Stimulated activated CD8-positive, alpha-beta memory T cell treated with anti-CD3 and anti-CD28 coated beads, Interleukin-4, amount 100 ng/mL, for 24 hours (primary cell): ENCODE data around the gene CCZ1B.
"Not testable (repeated sequence)": the region's sequence is repeated elsewhere in the genome, so short reads cannot be mapped to it uniquely, and the experiment has no call there.

Experiments used
- DNase-seq: peaks from one replicate; pipeline ENCODE4 v3.0.0-alpha.2; 2020; ENCODE audit warnings: low read depth

CCZ1B gene

DNA sequence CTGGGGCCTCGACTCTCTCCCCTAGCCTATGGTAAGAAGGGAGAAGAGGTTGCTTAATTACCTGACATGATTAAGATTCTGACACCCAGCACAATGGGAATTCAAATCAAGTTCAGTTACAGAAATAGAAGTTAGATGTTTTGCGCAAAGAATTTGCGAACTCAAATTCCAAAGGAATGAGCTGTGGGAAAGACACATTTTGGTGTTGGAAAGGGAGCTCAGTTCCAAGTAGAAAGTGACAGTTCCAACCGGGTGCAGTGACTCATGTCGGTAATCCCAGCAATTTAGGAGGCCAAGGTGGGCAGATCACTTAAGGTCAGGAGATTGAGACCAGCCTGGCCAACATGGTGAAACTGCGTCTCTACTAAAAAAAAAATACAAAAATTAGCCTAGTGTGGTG is 4.0 kb upstream of the CCZ1B start:
- DNase-seq: not testable (repeated sequence)

DNA sequence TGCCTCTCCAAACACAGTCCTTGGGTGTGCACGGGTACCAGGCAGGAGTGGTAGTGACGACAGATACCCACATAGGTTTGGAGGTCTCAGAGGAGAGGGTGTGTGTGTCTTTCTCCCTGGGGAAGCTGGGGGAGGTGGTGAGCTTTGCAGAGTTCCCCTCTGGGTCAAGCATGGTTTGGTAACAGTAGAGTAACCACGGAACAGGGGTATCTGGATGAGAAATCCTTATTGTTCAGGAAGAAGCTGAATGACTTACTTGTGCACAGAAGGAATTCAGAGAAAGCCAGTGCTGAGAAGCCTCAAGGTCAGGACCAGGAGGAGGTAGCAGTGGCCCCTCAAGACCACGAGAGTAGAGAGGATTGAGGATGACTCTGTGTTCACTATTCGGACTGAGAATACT is 3.5 kb upstream of the CCZ1B start:
- DNase-seq: not testable (repeated sequence)

DNA sequence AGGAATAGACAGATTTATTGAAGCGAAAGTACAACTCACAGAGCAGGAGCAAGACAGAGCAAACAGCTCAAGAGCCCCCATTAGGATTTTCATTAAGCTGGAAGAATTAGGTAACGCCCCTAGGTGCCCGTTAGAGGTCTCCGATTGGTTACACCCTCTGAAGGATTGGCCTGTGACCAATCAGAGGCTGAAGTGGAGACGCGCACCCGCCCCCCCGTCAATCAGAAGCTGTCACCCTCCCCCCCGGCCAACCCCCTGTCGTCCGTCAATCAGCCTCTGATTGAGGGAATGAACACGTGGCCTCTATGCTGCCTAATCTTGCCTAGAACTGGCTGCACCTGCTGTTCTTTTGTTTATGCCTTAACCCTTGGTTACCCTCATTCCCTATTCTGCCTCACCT is 1.1 kb upstream of the CCZ1B start:
- DNase-seq: not testable (repeated sequence)

DNA sequence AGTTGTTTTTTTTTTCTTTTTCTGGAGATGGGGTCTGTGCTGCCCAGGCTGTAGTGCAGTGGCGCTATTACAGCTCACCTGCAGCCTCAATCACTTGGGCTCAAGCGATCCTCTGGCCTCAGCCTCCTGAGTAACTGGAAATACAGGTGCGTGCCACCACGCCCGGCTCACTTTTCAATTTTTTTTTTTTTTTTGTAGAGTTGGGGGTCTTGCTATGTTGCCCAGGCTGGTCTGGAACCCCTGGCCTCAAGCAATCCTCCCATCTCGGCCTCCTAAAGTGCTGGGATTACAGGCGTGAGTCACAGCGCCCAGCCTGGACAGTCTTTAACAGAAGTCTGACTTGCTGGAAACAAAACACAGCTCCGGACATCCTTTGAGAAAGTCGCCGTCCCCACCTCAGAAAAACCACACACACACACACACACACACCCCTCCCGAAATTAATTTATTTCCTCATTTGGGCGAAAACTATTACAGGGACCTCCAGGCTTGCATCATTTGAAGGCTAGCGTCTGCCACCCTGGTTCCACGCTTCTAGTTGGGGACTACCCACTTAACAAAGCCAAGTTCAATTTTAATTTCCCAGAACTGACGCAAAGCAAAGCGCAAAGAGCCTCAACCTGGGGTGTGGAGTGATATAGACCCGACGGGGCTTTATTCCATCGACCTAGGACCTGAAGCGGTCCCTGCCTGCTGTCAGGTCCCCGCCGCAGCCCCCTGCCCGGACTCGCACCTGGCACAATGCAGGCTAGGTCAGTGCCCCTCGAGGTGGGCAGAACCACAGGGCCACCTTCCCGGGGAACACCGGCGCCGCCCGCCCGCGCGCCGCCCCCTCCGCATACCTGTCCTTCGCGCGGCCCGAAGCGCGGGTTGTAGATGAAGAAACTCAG is 594 bp downstream of the CCZ1B start:
- not testable (repeated sequence) for DNase-seq

DNA sequence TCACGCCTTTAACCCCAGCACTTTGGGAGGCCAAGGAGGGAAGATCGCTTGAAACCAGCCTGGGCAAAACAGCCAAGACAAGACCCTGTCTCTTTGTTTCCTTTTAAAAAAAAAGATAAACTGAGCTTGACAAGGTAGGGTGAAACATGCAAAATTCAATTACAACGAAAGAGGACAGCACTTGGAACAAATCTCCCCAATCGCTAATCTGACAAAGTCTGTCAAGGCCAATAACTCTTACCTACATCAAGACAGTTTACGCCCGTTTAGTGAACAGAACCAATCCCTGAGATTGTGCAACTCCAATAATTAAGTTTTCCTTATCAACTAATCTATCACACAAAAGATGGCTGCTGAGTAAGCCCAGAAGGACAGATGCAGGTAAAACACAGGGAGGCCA is 4.5 kb downstream of the CCZ1B start:
- not testable (repeated sequence) for DNase-seq

DNA sequence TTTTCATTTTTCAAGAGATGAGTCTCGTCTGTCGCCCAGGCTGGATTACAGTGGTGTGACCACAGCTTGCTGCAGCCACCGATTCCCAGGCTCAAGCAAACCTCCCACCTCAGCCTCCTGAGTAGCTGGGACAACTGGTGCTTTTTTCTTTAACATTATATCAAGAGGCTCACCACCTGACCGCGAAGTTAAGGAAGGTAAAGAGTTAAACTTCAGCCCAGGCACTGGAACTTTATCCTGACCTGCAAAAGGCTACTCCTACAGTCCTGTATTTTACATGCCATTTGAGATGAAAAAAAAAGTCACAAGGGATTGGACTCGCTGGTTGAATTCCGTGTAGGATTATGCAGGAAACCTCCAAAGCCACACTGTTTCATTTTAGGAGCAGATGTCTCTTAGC is 10.6 kb downstream of the CCZ1B start:
- DNase-seq: not testable (repeated sequence)

DNA sequence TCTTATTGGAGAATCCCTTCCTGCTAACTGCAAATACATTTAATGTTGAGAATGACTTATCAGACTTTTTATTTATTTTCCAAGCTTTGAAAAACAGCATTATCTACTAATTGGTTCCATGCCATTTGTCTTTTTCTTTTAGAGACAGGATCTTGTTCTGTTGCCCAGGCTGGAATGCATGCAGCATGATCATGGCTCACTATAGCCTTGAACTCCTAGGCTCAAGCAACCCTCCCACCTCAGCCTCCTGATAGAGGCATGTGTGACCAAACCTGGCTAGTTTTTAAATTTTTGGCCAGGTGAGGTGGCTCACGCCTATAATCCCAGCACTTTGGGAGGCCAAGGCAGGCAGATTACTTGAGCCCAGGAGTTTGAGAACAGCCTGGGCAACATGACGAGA is 13.1 kb downstream of the CCZ1B start:
- DNase-seq: not testable (repeated sequence)

DNA sequence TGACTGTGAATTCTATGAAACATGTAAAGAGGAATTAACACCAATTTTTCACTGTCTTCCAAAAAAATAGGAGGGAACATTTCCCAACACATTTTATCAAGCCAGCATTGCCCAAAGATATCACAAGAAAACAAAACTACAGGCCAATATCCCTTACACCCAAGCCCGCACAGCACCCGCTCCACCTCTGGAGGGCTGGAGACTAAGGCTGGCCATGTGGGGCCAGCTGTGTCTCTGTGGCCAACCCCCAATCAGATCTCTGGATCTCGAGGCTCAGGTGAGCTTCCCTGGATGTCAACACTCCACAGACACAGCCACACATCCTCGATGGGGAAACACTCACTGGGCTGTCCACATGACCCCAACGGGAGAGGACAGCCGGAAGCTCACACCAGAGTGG is 18.1 kb downstream of the CCZ1B start:
- DNase-seq: not testable (repeated sequence)

DNA sequence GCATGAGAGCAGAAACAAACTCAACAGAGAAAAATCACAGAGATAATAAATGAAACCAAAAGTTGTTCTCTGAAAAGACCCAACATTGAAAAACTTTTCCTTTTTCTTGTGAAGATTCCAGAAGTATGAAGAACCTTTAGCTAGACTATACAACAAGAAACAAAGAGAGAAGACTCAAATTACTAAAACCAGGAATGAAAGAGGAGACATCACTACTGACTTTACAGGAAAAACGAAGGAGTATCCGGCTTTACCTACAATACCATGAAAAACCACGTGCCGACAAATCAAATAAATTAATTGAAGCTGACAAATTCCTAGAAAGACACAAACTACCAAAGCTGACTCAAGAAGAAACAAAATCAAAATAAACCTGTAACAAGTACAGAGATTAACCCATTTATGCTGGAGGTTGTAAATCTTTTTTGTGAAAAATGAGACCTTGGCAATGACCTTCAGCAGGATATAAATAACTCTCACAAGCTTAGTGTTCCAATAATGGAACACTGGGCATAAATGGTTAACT is 18.6 kb downstream of the CCZ1B start:
- not testable (repeated sequence) for DNase-seq

DNA sequence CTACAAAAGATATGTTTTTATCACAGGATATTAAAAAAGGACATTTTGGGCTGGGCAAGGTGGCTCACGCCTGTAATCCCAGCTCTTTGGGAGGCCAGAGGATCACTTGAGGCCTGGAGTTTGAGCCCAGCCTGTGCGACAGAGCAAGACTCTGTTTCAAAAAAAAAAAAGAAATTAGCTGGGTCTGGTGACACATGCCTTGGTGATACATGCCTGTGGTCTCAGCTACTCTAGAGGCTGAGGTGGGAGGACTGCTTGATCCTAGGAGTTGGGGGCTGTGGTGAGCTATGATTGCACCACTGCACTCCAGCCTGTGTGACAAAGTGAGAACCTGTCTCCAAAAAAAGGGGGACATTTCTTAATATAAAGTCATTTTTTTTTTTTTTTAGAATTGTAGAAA is 25.7 kb downstream of the CCZ1B start:
- DNase-seq: not testable (repeated sequence)

DNA sequence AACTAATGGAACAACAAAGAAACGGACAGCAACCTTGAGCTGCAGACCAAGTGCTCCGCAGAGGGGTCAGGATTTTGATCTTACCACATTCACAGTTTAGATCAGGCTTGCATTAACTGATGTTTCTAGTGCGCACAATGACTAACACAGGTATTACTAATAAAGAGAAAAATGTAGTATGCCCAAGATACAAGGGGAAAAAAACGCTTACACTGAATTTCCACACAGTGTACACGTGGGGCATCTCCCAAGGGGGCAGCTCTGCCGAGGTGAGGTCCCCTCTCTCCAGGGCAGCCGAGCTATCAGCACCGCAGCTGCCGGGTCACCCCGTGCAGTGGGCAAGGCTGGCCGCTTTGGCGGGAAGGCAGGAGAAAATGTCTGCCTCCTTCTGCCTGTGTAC is 26.2 kb downstream of the CCZ1B start:
- not testable (repeated sequence) for DNase-seq

DNA sequence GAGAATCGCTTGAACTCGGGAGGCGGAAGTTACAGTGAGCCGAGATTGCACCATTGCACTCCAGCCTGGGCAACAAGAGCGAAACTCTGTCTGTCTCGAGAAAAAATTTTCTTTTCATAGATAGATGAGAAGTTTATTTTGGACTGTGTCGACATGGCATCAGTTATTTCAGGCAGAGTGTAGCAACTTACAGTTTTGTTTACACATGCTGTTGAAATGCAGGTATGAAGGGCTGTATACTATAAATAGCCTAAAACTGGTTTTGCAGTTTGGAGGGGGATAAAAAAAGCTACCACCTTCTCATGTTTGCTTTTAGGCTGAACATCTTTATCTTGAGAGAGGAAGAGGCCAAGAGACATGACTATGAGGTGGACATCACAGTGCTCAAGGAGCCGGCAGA is 28.0 kb downstream of the CCZ1B start:
- not testable (repeated sequence) for DNase-seq

DNA sequence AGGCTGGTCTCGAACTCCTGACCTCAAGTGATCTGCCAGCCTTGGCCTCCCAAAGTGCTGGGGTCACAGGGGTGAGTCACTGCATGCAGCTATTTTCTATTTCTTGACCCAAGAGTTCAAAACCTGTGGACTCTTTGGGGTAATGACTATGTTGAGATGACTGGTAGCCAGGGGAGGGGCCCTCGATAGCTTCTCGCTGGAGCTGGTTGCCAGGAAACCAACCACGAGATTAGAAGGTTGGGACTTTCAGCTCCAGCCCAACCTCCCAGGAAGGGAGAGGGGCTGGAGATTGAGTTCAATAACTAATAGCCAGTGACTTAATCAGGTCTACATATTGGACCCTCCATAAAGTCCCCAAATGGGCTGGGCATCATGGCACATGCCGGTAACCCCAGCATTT is 28.9 kb downstream of the CCZ1B start:
- not testable (repeated sequence) for DNase-seq

DNA sequence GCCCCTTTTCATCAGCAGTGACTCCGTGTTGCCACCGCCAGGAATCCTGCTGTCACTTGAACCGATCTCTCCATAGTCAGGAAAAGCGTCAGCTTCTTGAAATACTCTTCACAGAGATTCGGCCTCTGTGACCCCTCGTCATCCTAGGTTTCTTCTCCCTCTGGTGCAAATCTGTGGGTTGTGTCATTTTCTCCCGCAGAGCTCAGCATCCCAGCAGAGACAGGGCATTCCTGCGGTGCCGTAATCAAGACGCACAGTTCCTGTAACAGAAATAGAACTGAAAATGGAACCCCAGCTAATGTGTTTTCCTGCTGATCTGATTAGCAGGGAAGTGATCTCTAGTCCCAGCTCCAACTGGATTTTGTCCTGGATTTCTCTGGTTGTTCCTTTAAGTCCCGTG is 31.8 kb downstream of the CCZ1B start:
- not testable (repeated sequence) for DNase-seq

DNA sequence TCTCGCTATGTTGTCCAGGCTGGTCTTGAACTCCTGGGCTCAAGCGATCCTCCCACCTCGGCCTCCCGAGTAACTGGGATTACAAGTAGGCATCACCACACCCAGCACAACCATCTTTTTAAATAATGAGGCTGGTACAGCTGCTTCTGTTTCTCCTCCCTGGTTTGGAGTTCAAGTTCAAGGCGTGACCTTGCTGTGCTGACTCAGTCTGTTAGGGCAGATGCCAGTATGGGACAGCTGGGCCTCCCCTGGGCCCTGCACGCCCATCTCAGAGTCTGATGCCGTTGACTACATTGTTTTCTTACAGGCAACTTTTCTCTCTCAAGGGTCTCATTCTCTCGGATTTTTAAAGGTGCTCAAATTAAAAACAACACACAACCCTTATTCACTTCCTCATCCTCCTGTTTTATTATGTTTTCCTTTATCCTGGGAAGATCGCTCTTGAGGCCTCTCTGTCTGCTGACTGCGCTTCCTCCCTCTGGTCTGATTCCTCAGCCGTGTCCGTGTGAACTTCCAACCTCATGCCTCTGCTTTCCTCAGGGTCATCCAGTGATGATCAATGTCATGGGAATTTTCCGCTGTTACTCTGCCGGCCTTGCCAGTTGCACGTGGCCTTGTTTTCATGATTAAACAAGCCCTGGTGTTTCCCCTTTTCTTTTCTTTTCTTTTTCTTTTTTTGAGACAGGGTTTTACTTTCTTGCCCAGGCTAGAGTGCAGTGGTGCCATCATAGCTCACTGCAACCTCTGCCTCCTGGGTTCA is 33.8 kb downstream of the CCZ1B start:
- not testable (repeated sequence) for DNase-seq

DNA sequence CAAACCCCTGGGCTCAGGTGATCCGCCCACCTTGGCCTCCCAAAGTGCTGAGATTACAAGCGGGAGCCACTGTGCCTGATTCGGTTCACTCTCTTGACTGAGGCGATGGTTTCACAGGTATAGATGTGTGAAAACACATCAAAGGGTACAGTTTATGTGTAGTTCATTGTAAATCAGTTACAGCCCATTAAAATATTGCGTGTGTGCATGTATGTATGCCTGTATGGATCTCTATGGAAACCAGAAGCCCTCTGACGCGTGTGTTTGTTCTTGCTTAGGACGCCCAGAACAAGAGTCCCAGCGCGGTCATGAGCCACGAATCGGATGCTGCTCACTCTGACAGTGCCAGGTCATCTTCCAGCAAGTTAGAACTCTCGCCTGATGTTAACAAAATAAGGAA is 36.7 kb downstream of the CCZ1B start:
- not testable (repeated sequence) for DNase-seq

DNA sequence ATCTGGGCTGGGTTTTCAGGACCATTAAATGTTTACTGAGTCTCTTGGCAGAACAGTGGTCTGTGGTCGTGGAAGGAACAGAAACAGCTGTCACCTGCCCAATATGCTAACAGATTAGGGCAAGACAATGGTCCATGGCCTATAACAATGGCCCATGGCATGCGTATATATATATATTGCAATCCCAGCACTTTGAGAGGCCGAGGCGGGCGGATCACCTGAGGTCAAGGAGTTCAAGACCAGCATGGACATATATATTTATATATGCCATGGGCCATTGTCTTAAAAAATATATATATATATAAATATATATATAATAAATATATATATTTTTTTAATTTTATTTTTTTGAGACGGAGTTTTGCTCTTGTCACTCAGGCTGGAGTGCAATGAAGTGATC is 44.5 kb downstream of the CCZ1B start:
- not testable (repeated sequence) for DNase-seq

DNA sequence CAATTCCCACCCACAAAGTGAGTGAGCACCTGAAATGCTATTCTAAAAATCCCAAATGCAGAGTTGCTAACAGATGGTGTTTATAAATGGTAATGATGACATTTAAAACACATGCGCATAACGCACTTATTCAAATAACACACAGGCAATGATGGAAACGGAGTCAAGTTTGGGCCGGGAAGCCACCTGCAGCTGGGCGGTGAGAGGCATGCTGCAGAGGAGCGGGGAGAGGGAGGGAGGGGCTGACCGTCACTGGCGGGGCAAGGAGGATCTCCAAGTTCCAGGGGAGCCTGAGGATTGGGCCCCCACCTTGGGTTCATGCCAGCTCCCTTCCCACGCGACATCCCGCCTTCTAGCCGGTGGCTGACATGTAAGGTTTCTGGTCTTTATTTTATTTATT is 64.9 kb downstream of the CCZ1B start:
- not testable (repeated sequence) for DNase-seq

DNA sequence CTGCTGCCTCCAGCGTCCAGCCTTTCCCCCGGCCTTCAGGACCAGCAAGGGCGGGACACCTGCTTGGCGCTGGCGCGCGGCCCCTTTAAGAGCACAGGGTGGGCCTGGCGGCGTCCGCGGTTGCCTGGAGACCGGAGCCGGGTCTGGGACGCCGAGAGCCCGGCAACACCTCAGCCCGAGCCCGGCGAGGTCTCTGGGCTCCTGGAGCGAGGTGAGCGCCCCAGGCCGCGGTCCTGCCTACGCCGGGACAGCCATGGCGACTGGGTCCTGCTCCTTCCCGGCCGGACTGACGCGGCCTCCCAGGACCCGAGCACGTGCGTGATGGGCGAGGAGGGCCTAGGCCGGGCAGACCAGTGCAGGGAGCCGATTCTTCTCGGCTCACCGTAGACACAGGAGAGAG is 72.1 kb downstream of the CCZ1B start, which contains the start of gene RSPH10B2:
TSS of gene RSPH10B2 (plus strand) at position 140 of the 400 bp plus-strand sequence. CDS start 3,575 bp downstream, outside the sequence.
- not testable (repeated sequence) for DNase-seq

DNA sequence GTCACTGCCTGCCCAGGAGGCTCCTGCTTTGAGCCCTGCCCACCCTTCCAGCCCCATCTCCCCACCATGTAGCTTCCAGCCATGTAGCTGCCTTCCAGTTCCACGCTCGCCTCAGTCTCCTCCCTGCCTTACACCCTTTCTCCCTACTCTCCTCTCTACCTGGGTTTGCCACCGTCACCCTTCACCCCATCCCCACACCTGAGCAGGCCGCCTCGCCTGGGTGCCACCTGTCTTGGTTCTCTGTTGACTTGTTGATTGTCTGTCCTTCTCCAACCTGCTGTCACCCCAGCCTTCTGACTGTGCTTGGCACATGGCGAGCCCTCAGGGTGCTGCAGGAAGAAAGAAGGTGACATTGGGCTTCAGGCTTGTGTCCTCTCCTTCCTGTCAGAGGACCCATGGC is 75.9 kb downstream of the CCZ1B start:
- DNase-seq: not testable (repeated sequence)

DNA sequence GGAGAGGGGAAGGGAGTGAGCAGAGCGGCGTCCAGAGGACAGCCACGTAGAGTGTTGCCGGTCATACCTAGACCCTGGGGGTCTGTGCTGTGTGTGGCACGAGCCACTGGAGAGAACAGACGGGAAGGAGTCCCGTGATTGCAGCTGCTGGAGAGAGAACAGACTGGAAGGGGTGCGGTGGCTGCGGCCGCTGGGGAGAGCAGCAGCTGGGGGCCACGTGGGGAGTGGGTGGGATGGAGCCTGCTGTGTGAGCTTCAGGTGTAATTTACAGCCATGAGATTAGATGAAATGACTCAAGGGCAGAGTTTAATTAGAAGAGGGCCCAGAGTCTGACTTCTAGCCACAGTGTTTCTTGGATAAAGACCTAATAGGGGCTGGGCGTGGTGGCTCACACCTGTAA is 76.7 kb downstream of the CCZ1B start:
- not testable (repeated sequence) for DNase-seq
